GM18909 (cell line): ENCODE data around the gene TYK2.
"Not testable (repeated sequence)": the region's sequence is repeated elsewhere in the genome, so short reads cannot be mapped to it uniquely, and the experiment has no call there.

Experiments
- ATAC-seq: cut with Tn5 transposase; IDR thresholded peaks from one replicate; pipeline ENCODE4 v1.9.1; 2021; ENCODE audit warnings: mild to moderate bottlenecking; ENCODE audit not compliant: unreplicated experiment, poor library complexity

Gene TYK2

DNA sequence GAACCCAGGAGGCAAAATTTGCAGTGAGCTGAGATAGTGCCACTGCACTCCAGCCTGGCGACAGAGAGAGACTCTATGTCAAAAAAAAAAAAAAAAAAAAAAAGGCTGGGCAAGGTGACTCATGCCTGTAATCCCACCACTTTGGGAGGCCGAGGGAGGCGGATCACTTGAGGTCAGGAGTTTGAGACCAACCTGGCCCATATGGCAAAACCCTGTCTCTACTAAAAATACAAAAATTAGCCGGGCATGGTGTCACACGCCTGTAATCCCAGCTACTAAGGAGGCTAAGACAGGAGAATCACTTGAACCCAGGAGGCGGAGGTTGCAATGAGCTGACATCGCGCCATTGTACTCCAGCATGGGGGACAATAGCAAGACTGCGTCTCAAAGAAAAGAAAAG lies 43.6 kb downstream of the TYK2 start:
- not testable (repeated sequence) for ATAC-seq

DNA sequence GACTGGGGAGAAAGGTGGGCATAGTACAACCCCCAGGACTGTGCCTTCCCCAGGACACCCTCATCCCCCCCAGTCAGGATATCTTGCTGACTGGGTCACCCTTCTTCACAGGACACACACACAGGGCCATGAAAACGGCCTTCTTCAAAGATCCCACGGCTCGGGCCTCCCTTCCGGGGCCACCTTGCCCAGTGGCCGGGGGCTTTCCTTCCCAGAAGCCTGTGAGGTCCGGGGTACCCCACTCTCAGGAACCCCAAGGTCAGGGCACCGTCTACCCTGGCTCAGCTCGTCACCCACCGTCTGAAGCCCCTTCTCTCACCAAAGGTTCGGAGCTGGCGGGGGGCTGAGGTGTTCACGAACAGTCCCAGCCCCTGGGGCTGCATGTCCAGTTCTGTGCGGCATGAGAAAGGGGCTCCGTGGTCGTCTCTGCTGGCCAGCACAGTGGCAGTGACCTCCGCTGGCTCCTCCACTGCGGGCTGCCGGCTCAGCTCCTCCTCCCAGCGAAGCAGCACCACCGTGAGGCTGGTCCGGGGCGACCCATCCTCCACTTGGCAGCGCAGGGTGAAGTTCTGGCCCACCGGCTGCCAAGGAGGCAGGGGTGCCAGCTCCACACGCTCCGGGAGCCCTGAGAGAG lies 44.9 kb downstream of the TYK2 start:
- no peak for ATAC-seq

DNA sequence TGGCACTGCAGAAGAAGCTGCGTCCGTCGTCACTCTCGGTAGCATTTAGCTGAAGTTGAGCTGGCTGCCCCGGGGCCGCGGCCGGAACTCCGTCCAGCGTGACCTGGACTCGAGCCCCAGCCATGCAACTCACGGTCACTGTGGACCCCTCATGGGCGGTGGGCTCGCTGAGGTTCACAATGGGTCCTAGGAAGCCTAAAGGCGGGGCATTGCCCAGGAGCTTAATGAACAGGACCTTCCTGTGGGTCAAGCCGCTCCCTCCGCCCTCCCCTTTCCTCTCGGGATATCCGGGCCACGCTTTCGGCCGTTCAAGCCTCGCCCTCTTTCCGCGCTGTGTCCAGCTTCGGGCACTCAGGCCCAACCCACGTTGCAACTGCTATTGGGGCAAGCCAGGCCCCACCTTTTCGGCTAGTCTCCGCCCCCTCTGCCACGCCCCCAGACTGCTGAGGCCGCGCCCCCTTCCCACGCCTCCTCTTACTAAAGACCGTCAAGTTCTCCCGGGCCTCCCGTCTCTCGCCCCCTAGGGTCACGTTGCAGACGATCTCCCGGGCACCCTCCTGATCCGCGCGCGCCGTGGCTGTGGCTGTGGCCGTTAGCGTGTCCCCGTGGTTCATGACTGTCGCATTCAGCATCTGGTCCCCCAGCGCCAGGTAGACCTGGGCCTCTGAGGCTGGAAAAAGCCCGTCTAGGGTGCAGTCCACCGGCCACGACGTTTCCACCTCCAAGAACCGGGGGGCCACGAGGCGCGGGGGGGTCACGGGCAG lies 45.6 kb downstream of the TYK2 start:
- no peak for ATAC-seq

- ATAC-seq, result peak; percentile 5
Observed at GRCh38 chr19:10333758-10334587, 46.4 kb downstream of the TYK2 start.

DNA sequence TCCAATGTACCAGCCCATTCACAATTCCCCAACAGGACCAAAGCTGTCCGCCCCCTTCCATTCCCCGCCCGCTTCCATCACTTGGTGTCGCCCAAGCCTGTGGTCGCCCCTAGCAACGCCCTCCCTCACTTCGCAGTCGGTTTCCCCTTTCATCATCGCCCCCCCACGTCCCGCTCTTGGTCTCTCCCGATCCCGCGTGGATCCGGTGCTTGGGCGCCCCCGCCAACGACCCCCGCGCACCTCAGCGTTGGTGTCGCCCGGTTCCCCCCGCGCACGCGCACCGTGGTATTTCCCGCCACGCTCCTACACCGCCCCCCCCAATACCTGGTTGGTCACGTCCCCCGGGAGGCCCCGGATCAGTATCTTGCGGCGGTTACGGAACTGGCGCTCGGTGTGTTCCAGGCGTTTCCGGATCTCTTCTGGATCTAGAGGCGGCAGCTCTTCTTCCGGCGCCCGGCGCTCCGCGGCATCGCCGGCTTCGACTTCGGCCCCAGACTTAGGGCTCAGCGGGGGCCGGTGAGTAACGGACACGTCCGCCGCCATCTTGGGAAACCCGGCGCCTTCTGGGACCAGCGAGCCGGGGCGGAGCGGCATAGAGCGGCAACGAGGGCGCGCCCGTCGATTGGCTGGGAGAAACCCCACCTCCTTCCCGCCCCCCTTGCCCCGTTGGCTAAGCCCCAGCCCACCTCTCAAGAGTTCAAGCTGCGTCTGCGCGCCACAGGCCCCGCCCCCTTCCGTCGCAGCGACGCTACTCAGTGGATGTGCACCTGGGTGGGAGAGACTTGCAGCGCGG lies 47.2 kb downstream of the TYK2 start, which contains the start of gene RAVER1:
RAVER1 (minus strand) TSS at position 565 of the 793 bp plus-strand sequence; CDS start at position 543, 22 bp downstream.
- peak; percentile 87 for ATAC-seq

DNA sequence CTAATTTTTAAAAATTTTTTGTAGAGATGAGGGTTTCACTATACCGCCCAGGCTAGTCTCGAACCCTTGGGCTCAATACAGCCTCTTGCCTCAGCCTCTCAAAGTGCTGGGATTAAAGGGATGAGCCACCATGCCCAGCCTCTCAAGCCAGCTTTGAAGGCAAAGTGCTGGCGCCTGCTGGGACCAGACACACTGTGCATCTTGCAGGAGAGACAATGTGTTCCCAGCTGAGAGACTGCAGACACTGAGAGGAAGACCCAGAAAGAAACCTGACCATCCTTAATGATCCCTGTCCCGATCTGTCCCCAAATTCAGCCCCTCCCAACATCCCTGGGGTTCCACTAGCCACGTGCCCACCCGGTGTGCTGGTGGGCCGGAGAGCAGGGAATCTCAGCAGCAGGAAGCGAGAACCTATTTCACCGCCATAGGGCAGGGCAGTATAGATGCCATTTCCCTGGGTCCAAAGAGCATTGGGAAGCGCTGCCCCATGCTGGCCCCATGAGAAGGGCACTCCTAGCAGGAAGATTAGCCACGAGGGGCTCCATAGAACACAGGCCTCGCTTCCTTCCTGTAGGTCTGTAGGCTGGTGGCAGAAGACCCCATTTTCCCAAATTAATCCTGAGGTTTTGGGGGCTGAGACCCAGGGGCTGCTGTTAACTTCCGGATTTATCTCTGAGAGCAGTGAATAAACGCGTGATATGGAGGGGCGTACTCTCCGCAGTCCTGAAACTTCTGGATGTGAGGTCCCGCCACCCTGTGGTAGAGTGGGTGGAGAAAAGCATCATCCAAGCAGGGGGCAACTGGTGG lies 48.0 kb downstream of the TYK2 start:
- ATAC-seq, result no peak

- no peak for ATAC-seq
Observed at GRCh38 chr19:10329555-10329954, 50.8 kb downstream of the TYK2 start.

DNA sequence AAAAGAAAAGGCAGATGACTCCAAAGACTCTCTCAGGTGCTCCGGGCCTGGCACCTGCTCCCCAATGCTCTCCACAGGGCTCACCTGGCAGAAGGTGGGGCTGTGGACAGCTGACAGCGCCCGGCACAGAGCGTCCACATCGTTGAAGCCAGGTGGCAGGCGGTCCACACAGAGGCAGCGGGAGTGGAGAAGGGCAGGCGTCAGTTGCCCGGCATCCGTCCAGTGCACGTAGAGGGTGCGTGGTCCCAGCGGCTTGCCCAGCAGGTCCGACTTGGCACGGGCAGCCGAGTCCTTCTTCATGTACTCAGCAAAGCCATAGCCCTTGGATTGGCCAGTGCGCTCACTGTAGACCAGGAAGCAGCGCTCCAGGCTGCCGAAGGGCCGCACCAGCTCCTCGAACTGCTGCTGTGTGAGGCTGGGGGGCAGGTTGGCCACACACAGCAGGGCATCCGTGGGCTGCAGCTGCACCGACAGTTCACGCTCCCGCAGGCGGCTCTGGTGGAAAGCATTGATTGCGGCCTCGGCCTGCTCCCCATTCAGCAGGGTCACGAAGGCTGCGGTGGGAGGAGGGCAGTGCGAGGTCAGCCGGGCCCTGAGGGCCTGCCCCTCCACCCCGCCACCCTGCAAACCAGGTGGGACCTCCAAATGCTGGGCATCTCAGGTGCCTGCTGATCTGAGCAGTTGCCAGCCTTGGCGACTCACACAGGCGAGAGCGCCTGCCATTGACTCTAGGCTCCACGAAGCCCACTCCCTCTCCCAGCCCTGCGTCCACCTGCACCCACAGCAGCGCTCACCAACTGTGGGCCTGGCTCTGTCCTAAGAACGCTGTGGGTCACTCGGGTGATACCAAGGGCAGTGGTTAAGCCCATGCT lies 51.6 kb downstream of the TYK2 start:
- no peak for ATAC-seq

DNA sequence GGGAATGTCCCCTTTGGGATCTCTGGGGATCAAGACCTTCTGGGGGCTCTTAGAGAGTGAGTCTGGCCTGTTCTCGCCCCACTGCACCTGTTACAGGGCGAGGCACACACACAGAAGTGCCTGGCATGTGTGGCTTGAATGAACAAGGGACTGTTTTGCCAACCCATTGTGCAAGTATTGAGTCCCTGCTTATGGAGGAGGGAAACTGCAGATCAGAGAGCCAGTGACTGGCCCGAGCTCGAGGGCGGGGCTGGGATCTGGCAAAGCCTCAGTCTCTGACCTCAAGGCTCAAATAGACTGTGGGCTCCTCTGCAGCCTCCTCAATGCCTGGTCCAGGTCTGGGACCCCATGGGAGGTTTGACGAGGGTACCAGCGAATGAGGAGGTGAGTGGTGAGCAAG lies 52.6 kb downstream of the TYK2 start:
- ATAC-seq, result no peak

DNA sequence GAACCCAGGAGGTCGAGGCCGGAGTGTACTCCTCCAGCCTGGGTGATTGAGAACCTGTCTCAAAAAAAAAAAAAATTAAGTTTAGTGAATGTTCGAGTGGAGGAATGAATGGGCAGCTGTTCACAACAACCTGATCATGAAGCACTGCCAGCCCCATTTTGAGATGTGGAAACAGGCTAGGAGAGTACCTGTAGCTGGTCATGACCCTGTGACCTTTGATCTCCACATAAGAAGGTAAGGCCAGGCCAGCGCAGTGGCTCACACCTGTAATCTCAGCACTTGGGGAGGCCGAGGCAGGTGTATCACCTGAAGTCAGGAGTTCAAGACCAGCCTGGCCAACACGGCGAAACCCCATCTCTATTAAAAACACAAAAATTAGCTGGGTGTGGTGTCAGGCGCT lies 54.6 kb downstream of the TYK2 start:
- ATAC-seq, result no peak

GRCh38 chr19:10321874-10322835 lies 58.2 kb downstream of the TYK2 start:
- no peak for ATAC-seq

DNA sequence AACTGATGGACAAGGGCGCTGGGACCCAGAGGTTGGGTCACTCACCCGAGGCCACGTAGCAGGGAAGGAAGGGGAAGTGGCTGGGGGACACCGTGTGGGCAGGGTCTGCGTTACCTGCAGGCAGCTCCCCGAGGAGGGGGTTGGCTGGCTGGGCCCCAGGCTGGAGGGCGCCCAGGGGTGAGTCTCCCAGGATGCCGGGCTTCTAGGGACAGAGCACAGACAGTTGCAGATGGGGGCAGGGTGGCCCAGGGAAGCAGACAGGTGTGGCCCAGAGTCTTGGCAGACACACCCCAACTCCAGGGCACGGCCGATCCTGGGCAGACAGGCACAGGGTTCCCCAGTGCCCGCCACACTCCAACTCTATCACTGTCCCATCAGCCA lies 59.0 kb downstream of the TYK2 start:
- ATAC-seq, result no peak

- ATAC-seq, result no peak
Observed at GRCh38 chr19:10320602-10321416, 59.6 kb downstream of the TYK2 start.

DNA sequence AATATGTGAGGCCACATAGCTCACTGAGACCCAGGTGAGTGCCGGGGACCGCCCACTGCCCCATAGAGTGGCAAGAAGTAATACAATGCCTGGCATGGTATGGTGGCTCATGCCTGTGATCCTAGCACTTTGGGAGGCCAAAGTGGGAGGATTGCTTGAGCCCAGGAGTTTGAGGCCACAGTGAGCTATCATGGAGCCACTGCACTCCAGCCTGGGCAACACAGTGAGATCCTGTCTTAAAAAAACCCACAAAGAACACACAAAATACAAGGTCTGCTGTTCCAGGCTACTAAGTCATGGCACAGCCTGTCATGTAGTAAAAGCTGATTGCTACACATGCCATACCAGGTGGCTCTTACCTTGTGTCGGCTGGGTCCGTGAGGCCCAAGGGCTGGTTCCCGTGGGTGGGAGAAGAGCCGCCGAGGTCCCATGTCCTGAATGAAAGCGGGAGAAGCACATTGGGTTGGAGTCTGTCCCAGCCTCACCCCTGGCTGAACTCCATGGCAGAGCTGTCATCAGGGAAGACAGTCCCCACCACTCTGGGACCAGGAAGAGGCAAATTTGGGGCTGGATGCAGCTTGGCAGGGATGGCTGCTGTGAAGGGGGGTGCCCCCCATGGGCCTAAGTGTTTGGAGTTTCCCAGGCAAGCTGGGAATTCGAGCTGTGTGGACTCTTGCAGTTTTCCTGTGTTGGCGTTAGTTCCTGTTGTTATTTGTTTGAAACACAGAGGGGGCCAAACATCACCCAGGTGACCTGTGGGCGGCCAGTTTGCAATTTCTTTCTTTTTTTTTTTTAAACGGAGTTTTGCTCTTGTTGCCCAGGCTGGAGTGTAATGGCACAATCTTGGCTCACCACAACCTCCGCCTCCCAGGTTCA lies 61.3 kb downstream of the TYK2 start:
- ATAC-seq, result no peak

DNA sequence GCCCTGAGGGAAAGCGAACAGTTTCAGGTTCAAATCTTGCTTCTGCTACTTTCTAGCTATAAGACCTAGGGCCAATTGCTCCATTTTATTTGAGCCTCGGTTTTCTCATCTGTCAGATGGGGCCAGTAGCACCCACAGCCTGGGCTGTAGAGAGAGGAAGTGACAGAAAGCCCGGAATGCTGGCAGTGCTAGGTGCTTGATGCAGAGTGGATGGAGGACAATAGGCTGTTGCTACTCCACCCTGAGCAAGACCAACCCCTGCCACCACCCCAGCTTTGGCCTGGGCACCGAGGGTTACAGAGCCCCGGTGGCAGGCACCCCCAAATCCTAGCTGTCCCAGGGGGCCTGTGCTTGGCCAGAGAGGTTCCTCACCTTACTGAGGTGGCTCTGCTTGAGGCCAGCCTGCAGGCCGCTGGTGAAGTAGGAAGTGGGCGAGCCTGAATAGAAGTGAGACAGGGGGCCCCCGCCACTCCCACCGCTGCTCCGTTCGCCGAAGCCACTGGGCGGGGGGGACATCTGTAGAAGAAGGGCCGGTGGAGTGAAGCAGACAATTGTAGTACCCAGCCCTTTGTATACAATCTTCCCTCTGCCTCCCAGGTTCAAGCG lies 62.4 kb downstream of the TYK2 start:
- ATAC-seq, result no peak
